Nephron progenitor cell (in vitro differentiated cells): ENCODE data around the gene CCL14.

Experiments used
- DNase-seq: peaks from one replicate; pipeline ENCODE4 v3.0.0; 2021
- H3K27ac Mint-ChIP-seq: 2 replicates; pipeline ENCODE4 v1.8.0; 2021; ENCODE audit warnings: mild to moderate bottlenecking, moderate library complexity, mixed read lengths
- H3K27me3 Mint-ChIP-seq: 2 replicates; pipeline ENCODE4 v1.8.0; 2021; ENCODE audit warnings: mild to moderate bottlenecking, low read depth, mixed read lengths; ENCODE audit not compliant: poor library complexity
- H3K36me3 Mint-ChIP-seq: 2 replicates; pipeline ENCODE4 v1.8.0; 2021; ENCODE audit warnings: low read depth, mixed read lengths
- H3K4me1 Mint-ChIP-seq: 2 replicates; pipeline ENCODE4 v1.8.0; 2021; ENCODE audit warnings: mixed read lengths
- H3K4me3 Mint-ChIP-seq: 2 replicates; pipeline ENCODE4 v1.8.0; 2021; ENCODE audit warnings: mild to moderate bottlenecking, moderate library complexity, mixed read lengths
- H3K9me3 Mint-ChIP-seq: 2 replicates; pipeline ENCODE4 v1.8.0; 2021; ENCODE audit warnings: mild to moderate bottlenecking, moderate library complexity, mixed read lengths
- CTCF ChIP-seq: fragments of 200-600 bp; sonication (generic); IDR thresholded peaks from 2 replicates; pipeline ENCODE4 v1.5.0; 2021; ENCODE audit warnings: antibody characterized with exemption

The CCL14 gene

GRCh38 chr17:35973333-35974260 is 12.9 kb downstream of the CCL14 start:
- Mint-ChIP-seq H3K4me1 (peaks cover 31% of the 10 kb centered on the region), H3K27ac (peak overlapping the region; percentile 65), H3K4me3 (no peak overlapping the region), H3K27me3 (no peaks in the 10 kb centered on the region), H3K9me3 (no peaks in the 10 kb centered on the region), H3K36me3 (no peaks in the 10 kb centered on the region)
- DNase-seq, result no peak
- no peak for TF ChIP-seq CTCF

- H3K27ac Mint-ChIP-seq, result no peak overlapping the region
- TF ChIP-seq CTCF, result no peak
Measured at GRCh38 chr17:35972945-35973332, 13.6 kb downstream of the CCL14 start.

GRCh38 chr17:35972535-35972934 is 14.0 kb downstream of the CCL14 start:
- peaks cover 31% of the 10 kb centered on the region for H3K4me1 Mint-ChIP-seq
- DNase-seq, result no peak
- no peak for TF ChIP-seq CTCF
- no peaks in the 10 kb centered on the region for H3K9me3 Mint-ChIP-seq
- no peaks in the 10 kb centered on the region for H3K27me3 Mint-ChIP-seq
- H3K4me3 Mint-ChIP-seq, result no peak overlapping the region
- H3K36me3 Mint-ChIP-seq, result no peaks in the 10 kb centered on the region
- H3K27ac Mint-ChIP-seq, result no peak overlapping the region

More at GRCh38 chr17:35972945-35973332, 13.6 kb downstream of the CCL14 start:
- Mint-ChIP-seq H3K9me3 (no peaks in the 10 kb centered on the region), H3K36me3 (no peaks in the 10 kb centered on the region), H3K4me3 (no peak overlapping the region), H3K27me3 (no peaks in the 10 kb centered on the region), H3K4me1 (peaks cover 31% of the 10 kb centered on the region)
- DNase-seq, result no peak

- DNase-seq, result no peak
- Mint-ChIP-seq H3K27ac (no peak overlapping the region), H3K36me3 (no peaks in the 10 kb centered on the region), H3K4me1 (peaks cover 31% of the 10 kb centered on the region), H3K27me3 (no peaks in the 10 kb centered on the region), H3K9me3 (no peaks in the 10 kb centered on the region), H3K4me3 (no peak overlapping the region)
- TF ChIP-seq CTCF, result no peak
Measured at GRCh38 chr17:35972066-35972465, 14.5 kb downstream of the CCL14 start.

- Mint-ChIP-seq H3K4me1 (peaks cover 25% of the 10 kb centered on the region), H3K27me3 (peaks cover 7% of the 10 kb centered on the region), H3K27ac (no peak overlapping the region), H3K9me3 (no peaks in the 10 kb centered on the region), H3K4me3 (no peak overlapping the region), H3K36me3 (no peaks in the 10 kb centered on the region)
- TF ChIP-seq CTCF, result peak; percentile 82
- DNase-seq, result peak; percentile 85
Measured at GRCh38 chr17:35969558-35970380, 16.8 kb downstream of the CCL14 start.
